Stimulated activated CD4-positive, alpha-beta T cell treated with anti-CD3 and anti-CD28 coated beads, Interleukin-4, amount 100 ng/mL, for 4 hours (primary cell): ENCODE data around the gene CENPF.
"Not testable (repeated sequence)": the region's sequence is repeated elsewhere in the genome, so short reads cannot be mapped to it uniquely, and the experiment has no call there.

ENCODE experiments used
- DNase-seq, 2 experiments: peaks; one replicate each; pipeline ENCODE4 v3.0.0-alpha.2; 2020

Gene CENPF

DNA sequence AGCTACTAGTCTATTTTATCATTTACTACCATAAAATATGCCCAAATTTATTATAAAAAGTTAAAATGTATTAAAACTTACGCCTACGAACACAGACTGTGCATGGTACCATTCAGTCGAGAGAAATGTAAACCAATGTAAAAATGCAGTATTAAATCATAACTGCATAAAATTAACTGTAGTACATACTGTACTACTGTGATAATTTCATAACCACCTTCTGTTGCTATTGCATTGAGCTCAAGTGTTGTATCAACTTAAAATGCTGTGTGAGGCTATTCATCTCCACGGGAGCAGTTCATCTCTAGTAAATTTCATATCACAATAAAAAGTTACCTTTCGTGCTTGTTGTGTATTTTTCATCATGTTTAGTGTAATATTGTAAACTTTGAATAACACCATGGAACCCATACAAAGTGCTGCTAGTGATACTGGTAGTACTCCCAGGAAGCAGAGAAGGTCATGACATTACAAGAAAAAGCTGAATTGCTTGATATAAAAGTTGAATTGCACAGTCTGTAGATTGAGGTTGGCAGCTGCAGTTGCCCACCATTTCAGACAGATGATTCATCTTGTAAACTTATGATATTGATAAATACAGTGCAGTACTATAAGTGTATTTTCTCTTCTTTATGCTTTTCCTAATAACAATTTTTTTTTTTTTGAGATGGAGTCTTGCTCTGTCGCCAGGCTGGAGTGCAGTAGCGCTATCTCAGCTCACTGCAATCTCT, 19.0 kb upstream of the CENPF start:
- DNase-seq = no peak

DNA sequence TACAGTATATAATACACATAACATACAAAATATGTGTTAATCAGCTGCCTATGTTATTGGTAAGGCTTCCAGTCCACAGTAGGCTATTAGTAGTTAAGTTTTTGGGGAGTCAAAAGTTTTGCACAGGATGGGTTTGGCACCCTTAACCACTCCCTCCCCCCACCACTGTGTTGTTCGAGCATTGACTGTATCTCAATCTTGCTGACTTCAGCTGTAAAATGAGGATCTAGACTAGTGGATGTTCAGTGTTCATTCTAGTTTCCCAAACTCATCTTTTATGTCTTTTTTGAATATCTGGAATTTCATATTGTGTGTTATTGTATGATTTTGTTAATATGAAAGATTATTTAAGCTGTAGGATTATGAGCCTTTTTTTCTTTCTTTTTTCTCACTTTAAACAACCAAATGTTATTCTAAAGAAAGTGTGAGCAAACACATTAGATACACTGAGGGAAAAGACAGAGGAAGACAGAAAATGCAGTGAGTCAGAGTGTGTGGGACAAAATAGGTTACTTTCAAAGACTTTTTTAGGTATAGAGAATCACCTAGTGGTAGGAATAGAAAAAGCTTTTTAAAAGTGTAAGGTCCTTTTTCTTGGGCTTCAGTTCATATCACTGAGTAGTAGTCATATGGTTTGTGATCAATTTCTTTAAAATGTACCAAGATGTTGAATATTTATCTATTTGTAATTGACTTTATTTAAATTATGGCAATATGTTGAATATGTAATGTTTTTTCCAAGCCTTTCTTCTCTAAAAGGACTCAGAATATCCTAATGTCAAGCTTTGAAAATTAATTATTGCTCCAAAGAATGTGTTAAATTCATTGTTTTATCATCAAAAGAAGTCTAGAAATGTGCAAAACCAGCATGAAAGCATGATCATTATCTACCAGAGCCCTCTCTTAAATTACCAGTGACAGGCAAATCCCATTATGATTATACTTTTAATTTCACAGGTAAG, 17.9 kb upstream of the CENPF start:
- DNase-seq = no peak

DNA sequence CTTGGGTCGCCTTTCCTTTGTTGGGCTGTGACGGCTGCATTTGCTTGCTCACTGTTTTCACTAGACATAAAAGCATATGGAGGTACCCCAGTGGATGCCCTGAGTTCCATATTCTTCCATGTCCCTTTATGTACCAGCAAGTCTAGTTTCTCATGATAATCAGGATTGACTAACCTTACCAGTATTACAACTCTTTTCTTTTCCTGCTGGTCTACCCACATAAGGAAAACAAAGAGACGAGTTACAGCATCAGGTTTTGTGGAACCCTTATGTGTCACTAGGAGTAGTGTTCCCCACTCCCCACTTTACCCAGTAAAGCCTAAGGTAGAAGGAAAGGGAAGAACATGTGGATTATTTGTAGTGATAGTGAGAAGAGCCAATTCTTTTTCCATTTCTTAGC, 16.4 kb upstream of the CENPF start:
- no peak for DNase-seq

DNA sequence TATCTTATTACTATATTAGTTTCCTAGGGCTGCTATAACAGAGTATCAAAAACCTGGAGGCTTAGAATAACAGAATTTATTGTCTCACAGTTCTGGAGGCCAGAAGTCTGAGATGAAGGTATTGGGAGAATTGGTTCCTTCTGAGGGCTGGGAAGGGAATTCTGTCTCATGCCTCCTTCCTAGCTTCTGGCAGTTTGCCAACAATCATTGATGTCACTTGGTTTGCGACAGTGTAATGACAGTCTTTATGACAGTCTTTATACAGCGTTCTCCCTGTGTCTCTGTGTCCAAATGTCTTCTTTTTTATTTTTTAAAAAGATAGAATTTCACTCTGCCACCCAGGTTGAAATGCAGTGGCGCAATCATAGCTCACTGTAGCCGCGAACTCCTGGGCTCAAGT, 15.8 kb upstream of the CENPF start:
- DNase-seq = no peak

DNA sequence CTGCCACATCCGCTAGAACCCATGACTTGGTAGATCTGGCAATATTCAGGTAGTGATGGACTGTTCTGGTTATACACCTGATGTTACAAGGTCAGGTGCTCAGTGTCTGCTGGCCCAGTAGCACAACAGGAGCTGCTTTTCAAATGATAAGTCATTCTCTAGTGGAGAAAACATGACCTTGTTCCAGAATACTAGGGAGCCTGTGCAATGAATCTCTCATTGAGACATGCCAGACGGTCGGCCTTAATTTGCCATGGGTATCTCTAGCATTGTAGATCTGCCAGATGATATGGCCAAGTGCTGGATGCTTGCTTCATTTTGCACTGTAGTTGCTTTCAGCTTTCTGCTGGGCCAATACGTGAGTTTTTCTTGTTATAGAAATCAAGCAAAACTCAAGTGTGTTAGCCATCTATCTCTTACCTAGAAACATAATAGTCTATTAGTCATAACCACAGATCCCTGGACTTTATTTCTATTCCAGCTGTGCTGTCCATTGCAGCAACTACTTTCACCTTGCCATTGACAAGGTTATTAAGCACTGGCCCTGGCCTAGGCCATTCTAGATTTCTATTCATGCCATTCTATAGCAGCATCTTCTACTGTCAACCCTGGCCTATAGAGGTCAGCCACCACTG, 13.9 kb upstream of the CENPF start:
- DNase-seq = no peak

DNA sequence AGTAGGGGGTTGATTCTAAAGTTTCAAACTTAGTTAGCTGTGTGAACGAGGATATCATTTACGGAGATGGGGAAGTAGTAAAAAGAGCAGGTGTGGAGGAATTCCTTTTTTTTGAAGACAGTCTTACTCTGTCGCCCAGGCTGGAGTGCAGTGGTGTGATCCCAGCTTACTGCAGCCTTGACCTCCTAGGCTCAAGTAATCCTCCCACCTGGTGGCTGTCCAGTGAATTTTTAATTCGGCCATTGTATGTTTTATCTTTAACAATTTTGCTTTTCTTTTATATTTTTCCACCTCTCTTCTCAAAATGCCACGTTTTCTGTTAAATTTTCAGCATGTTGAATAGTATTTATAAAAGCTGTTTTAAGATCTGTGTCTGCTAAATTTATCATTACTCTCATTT, 12.3 kb upstream of the CENPF start:
- no peak for DNase-seq

DNA sequence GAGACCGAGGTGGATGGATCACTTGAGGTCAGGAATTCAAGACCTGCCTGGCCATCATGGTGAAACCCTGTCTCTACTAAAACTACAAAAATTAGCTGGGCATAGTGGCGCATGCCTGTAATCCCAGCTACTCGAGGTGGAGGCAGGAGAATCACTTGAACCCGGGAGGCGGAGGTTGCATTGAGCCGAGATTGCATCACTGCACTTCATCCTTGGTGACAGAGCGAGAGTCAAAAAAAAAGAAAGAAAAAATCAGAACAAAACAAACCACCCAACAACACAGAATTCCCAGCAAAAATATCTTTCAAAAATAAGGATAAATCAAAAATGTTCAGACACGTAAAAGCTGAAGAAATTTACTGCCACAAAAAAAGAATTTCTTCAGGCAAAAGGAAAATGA, 11.1 kb upstream of the CENPF start:
- not testable (repeated sequence) for DNase-seq

DNA sequence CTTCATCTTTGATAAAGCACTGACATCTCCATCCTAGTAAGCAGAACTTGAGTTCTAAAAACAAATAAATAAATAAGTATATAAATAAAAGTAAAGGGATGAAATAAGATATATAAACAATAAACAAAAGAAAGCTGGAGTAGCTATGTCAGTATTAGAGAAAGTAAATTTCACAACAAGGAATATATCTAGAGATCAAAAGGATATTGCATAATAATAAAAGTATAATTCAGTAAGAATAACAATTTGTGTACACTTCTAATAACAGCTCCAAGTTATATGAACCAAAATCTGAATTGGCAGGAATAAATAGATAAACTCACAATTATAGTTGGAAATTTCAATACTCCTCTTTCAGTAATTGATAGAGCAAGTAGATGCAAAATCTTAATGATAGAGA, 9.8 kb upstream of the CENPF start:
- no peak for DNase-seq

DNA sequence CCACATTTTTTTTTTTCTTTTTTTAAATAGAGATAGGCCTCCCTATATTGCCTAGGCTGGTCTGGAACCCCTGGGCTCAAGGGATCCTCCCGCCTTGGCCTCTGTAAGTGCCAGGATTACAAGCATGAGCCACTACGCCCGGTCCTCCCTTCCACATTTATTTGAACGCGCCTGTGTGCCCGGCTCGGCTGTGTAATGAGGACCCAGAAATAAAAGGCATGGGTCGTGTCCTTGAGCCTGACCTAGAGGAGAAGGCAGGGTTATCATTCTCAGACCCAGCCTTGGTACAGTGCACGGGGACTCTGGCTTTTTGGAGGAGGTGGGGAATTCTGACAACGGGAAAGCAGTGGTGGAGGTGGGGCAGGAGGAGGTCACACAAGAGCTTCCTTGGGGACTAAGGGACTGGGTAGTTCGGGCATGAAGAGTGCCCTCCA, 841 bp downstream of the CENPF start:
- DNase-seq = no peak

DNA sequence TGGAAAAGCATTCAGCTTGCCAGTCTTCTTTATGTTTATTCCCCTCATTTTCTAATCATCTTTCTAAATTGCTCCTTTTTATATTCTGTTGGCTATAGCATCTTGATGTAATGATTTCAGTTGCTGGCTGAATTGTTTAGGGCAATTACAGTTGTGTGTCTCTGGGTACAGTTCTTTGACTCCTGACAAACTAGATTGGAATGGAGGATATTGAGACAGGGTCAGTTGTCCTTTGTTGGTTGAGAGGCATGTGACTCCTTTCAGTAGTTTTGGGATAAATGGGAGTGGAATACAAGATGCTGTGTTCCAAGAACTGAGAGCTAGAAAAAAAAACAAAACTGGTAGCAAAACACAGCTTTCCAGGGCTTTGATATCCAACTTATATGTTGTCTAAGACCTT, 1.5 kb downstream of the CENPF start:
- no peak for DNase-seq

DNA sequence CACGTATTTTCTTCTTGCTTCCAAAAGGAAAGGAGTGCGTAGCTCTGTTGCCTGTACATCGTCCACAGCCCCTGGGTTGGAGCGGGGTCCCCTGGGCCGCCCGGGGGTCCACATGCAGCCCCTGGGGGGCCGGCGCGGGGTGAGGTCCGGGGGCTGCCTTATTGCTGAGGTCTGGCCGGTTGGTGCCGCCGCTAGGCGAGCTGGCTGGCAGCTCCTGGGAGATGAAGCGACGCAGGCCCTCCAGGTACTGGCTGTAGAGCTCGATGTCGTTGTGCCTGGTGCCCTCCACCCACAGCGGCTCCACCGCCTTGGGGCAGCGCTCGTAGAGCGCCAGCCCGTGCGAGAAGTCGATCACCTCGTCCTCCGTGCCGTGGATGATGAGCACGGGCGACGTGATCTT, 2.5 kb downstream of the CENPF start:
- DNase-seq = not testable (repeated sequence)

DNA sequence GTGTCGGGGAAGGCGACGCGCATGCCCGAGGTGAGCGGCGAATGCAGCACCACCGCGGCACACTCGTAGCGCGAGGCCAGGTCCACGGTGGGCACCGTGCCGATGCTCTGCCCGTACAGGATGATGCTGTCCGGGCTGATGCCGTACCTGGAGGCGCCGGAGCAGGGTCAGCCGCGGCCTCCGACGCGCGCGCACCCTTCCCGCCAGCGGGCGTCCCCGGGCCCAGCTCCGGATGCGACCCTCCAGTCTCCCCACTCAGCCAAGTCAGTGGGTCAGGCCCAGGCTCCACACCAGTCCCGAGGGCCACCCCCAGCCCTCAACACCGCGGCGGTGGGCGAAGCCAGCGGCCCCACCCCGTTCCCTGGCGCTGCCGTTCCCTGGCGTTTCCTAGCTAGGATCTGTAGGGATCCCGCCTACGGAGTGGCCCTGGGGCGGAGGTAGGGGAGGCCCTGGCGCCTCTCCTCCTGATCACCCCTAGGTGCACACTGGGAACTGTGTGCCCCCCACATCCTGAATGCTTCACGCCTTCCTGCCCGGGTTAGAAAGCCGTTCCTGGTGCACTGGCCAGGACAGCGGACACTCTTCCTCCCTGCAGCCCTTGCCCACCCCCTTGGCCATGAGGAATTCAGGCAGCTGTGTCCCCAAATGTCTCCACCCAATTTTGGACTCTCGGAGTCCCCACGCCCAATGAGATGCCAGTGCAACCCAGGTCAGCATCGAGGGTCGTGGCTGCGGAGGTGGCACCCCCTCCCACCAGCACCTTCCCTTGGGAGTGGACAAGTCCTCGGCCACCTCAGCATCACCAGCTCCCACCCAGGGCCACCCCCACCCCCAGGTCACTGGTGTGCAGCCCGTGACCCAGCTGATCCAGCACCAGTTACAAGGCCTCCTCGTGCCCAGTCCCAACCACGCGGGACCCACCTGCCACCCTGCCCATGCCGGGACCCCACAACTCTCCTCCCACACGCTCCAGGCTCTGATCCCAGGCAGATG, 3.2 kb downstream of the CENPF start:
- not testable (repeated sequence) for DNase-seq

DNA sequence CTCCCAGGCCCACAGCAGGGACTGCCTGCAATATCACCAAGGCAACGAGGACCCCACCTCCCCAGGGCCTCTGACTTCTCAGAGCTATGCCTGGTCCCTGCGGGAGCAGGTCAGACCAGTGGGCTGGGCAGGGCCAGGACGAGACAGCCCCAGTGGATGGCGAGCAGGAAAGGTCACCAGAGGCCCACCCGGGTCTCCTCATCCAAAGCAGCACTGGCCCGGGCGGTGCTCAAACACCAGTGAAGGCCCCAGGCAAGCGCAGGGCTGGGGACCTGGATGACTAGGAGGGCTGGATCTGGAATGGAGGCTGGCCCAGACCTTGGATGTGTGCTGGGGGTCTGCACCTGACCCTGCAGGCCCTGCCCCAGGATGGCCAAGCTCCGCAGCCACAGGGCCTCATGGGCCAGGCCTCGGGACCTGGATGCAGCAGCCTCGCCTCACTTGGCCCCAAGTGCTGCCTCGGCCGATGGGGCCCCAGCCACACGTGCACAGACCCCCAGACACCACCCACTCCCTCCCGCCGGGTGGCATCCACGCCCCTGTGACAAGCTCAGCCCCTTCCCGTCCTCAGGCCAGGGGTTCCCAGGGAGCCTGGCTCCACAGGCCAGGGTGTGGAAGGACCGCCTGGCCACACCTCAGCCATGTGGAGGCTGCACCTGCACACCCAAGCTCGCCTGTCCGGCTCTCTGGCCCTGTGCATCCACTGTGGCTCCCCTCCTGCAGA, 4.7 kb downstream of the CENPF start:
- DNase-seq = not testable (repeated sequence)

DNA sequence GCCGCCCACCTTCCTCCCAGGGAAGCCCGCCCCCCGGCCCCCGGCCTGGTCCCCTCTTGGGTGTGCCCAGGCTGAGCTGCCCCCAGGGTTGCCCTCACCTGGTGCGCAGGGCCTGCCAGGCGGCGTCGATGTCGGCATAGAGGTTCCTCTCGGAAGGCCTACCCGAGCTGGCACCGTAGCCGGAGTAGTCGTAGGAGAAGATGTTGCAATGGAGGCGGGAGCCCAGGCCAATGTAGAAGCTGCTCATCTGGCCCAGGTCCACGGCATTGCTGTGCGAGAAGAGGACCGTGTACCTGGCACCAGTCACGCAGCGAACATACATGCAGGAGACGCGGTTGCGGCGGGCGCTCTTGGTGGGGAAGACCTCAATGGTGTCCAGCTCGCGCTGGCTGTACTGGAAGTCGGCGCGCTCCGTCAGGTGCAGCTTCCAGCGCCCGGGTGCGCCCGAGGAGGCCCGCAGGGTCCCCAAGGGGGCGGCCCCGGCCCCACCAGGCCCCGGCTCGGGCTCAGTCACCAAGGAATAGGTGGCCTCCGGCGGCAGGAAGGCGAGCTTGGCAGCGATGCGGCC, 5.3 kb downstream of the CENPF start:
- DNase-seq = not testable (repeated sequence)

DNA sequence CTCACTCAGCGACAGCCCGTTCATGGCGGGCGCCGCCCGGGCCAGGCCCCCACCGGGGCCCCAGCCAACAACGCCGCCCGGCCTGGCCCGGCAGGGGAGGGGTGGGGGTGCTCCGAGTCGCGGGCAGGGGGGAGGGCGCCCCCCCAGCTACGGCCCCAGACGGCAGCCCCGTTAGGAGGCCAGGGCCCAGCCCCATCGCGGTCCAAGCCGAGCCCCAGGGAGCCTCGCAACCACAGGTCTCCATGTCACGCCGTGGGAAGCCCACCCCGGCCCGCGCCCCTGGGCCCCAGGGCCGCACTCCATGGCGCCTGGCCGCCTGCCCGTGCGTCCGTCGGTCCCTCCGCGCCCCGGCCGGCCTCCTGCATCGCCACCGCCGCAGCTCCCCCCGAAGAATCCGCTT, 5.8 kb downstream of the CENPF start:
- DNase-seq = not testable (repeated sequence)

DNA sequence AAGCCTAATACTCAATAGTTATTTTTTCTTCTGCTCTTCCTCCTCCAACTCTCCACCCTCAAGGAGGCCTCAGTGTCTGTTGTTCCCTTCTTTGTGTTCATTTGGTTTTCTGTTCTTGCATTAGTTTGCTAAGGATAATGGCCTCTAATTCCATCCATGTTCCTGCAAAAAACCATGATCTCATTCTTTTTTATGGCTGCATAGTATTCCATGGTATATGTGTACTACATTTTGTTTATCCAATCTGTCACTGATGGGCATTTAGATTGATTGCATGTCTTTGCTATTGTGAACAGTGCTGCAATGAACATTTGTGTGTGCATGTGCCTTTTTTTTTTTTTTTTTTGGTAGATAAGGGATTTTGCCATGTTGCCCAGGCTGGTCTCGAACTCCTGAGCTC, 6.7 kb downstream of the CENPF start:
- DNase-seq = no peak

DNA sequence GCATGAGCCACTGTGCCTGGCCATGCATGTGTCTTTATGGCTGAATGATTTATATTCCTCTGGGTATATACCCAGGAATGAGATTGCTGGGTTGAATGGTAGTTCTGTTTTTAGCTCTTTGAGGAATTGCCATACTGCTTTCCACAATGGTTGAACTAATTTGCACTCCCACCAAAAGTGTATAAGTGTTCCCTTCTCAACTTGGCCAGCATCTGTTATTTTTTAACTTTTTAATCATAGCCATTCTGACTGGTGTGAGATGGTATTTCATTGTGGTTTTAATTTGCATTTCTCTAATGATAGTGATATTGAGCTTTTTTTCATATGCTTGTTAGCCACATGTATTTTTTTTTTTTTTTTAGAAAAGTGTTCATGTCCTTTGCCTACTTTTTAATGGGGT, 7.1 kb downstream of the CENPF start:
- DNase-seq = not testable (repeated sequence)

DNA sequence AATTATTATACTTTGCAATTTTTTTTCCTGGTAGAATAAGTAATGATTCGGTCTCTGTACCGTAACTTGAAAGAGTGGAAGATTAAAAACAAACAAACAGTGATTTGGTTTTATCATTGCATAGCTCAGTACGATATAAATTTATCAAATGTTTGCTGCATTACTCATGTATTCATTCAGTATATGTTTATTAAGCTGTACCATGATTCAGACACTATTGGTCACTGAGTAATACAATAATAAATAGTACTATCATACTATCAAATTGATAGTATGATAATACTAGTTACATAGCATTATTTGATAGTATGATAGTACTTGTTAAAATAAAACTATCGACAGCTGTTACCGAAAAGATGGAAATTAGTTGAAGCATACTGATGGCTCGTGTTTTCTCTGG, 12.1 kb downstream of the CENPF start:
- DNase-seq = no peak

DNA sequence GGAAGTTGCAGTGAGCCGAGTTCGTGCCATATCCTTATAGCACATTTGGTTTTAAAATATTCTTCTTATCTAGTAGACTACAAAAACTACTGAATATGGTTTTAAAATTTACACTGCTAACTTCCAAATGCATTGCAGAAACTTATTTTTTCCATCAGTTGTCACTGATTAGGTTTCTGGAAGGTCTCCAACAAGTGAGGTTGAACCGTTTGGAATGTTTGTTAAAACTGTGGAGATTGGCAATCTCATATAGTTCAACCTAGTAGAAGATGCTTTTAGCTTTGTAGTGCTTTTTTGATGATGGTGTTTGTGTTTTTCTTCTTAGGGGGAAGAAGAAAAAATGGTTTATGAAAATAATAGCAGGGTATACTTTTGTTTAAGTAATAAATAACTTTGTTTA, 12.9 kb downstream of the CENPF start:
- DNase-seq = no peak

DNA sequence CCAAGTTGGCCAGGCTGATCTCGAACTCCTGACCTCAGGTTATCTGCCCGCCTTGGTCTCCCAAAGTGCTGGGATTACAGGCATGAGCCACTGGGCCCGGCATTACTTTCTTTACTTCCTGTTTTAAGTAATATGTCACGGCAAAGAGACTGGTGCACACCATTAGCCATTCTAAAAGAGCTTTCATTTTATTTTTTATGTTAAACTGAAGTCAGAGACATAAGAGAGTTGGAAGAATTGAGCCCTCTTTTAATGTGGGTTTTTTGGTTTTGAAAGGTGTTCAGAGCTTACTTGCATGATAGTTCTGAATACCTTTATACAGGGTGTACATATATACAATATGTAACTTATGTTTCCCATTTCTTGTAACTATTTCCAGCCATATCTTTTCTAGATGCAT, 14.3 kb downstream of the CENPF start:
- DNase-seq = no peak

DNA sequence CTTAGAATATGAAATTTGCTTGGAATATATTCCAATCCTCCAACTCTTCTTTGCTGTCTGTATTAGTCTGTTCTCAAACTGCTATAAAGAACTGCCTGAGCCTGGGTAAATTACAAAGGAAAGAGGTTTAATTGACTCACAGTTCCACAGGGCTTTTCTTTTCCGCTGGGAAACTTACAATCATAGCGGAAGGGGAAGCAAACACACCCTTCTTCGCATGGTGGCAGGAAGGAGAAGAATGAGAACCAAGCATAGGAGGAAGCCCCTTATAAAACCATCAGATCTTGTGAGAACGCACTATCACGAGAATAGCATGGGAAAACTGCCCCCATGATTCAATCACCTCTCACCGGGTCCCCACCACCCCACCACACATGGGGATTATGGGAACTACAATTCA, 14.8 kb downstream of the CENPF start:
- DNase-seq = no peak
